HuH-7 (cell line): ENCODE measurements around the gene RGS13.

Experiments
- DNase-seq: peaks from one replicate; pipeline ENCODE4 v3.0.0; 2011; ENCODE audit warnings: low spot score

Gene RGS13

DNA sequence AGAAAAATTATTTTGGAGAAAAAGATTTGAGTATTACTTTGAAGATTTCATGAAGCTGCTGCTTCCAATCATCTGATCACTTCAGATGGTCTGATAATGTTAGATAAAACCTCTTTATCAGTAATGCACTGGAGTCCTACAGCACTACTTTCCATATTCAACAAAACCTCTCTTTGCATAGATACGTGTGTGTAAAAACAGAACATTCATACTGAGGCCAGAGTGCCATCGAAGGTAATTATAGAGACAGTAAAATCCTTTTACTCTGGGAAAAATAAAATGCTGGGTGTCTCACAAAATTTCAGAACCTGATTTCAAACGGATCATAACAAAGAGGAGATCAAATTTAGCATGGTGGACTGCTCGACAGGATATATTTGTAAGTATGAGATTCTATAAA is at the start of gene RGS13:
Gene RGS13, plus strand, starts transcription at position 209 of the 400 bp plus-strand sequence. CDS start 8,188 bp downstream, outside the sequence.
- DNase-seq: no peak

DNA sequence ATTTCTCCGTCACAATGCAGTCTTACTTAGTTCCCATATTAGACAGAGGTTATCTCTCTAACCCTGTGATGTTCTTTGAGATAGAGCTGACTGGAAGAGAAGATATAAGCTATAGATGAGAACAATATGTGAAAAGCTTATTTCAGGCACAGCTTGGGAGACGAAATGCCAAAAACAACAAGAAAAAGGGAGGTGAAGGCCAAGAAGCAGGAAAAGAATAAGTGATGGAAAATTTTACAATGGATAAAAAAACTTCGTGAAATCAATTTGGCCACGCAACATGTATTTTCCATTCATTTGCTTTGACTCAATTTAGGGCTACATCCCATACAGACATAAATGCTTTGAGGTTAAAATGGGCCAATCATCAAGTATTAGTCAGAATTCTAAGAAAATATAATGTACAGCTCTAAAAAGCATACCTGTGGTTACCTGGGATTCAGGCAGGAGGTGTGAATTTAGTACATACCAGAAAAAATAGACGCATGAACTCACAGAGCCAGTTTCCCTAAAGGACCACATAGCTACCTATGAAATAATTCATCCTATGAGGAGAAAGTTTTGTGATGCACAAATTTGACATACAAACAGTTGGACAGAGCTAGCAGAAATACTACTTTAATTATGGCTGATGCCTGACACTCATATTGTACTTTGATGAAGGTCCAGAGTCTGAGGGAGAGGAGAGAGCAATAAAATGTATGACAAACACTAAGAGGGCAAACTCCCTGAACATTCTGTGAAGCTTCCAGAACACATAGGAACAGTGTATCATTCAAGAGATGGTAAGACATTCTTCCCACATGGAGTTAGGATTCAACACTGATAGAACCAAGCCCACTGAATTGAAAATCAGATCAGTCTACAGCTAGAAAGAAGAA is 48.3 kb upstream of the RGS13 start:
- DNase-seq: no peak

- DNase-seq: no peak
These were observed 47.4 kb upstream of the RGS13 start for GRCh38 chr1:192588546-192588945.

- DNase-seq: no peak
These were observed 46.1 kb upstream of the RGS13 start for GRCh38 chr1:192589813-192590212.

DNA sequence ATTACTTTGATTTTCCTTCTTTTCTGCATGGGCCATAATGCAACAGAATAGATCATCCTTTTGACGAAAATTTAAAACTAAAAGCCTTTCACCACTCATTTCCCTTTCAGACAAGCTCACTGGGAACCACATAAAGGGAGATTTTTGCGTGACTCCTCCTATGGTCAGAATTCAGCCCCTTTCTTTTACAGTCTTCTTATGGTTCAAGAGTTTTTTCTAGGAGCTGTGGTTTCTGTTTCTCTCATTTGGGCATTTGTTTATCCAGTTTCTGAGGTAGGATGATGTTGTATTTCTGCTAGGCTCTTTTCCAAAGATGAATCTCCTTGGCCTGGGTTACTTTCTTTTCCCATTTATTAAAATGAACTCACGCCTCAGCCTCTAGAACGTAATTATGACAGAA is 43.4 kb upstream of the RGS13 start:
- no peak for DNase-seq

- DNase-seq: no peak
These were observed 42.8 kb upstream of the RGS13 start for GRCh38 chr1:192592981-192593708.

GRCh38 chr1:192595299-192595698 is 40.6 kb upstream of the RGS13 start:
- no peak for DNase-seq

DNA sequence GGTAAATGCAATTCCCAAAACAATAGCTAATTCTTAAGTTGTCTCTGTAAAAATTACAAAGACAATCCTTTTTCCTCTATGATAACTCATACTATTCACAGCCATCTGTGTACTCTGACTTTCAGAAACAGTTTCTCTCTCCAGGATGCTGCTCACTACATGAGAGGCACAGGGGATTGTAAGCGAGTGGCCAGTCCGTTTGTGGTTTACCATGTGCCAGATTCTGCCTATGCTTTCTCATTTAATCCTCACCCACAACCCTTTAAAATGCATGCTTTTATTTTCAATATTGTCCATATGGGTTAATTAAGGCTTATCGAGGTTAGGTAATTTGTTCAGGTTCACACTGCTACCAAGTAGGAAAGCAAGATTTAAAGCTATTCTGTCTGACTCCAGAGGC is 37.4 kb upstream of the RGS13 start:
- no peak for DNase-seq

GRCh38 chr1:192600275-192600674 is 35.7 kb upstream of the RGS13 start:
- DNase-seq: no peak

DNA sequence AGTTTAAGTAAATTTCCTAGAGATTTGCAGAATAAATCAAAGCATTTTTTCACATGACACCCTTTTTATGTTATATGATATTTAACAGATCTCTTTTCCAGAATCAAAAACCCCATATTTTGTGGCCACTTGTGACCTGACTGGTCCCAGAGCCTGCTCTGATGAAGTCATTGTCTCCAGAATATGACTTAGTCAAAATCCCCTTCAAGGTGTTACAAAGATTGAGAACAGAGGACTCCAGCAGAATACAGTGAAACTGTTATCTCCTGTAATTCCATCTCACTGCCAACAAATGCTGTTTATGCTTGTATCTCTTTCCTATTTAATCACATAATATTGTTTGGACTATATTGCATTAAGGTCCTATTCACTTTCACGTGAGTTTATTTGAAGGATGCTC is 34.8 kb upstream of the RGS13 start:
- no peak for DNase-seq

DNA sequence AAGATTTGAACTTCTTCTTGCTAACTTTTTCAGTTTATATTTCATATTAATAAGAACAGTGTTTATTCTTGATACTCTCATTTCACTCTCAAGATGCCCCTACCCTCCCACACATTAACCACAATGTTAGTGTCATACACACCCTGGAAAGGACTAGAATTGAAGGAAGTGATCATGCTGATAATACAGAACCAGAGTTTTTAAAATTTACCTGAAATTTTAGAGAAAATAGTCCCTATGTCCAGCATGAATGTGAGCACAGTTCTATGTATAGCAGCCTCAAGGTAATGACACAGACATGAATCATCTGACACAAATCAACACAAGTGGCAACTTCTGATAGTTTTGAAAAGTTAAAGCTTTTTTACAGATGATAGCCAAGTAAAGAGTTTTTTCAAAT is 34.4 kb upstream of the RGS13 start:
- no peak for DNase-seq

DNA sequence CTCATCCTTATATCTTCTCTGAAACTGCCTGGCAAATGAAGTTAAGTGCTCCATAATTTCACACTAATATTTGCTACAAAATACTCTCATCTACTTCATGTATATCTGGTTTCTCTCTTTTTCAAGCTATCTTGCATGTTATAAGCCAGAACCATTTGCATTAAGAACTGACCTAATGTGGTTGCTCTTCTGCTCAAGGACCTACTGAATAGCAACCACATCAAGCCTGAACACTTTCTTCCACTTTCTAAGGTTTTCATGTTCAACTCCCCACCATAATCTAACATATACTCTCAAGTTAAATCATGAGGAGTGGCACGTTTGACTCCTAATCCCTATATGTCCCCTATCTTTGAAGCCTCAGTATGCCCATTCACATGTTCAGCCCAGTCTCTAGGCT is 33.2 kb upstream of the RGS13 start:
- no peak for DNase-seq

GRCh38 chr1:192603218-192603787 is 32.6 kb upstream of the RGS13 start:
- DNase-seq: no peak

DNA sequence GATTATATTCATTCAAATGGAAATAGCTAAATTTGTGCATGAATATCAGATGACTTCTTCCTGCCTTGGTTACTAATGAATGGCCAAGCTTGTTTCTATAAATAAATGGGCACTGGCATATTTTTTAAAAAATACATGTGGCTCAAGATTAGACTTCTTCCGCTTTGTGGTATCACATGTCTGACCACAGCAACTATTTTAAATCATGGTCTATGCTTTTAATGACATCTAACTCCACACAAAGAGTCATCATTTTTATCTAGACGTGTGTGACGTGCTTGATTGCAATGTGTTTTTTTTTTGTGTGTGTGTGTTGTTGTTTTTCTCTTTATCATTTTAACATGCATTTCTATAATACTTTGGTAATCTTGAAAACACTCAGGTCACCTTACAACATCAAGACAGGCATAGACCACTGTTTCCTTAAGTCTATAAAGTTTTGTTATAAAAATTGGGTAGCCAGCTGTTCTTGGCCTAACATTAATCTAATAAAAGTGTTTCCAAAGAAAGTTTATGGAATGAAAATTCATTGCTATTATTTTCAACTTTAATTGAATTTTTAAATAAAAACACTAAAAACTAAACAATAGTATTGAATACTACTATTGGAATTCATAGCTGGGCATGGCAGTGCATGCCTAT is 30.8 kb upstream of the RGS13 start:
- DNase-seq: no peak

DNA sequence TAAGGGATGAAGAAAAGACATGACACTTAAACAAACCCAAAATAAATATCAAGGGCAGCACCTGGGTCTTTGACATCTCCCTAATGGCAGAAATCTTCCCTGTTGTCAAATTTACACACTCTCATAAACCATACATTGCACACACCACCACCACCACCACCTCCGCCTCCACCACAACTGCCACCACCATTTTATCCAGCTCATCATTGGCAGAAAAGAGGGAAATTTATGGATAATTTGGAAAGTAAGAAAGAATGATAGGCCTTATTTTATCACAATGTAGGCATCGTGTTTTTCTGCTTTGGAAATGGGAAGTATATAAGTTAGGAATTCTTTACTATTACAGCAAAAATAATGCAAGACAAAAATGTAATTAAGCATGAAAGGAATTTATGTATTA is 27.3 kb upstream of the RGS13 start:
- no peak for DNase-seq

DNA sequence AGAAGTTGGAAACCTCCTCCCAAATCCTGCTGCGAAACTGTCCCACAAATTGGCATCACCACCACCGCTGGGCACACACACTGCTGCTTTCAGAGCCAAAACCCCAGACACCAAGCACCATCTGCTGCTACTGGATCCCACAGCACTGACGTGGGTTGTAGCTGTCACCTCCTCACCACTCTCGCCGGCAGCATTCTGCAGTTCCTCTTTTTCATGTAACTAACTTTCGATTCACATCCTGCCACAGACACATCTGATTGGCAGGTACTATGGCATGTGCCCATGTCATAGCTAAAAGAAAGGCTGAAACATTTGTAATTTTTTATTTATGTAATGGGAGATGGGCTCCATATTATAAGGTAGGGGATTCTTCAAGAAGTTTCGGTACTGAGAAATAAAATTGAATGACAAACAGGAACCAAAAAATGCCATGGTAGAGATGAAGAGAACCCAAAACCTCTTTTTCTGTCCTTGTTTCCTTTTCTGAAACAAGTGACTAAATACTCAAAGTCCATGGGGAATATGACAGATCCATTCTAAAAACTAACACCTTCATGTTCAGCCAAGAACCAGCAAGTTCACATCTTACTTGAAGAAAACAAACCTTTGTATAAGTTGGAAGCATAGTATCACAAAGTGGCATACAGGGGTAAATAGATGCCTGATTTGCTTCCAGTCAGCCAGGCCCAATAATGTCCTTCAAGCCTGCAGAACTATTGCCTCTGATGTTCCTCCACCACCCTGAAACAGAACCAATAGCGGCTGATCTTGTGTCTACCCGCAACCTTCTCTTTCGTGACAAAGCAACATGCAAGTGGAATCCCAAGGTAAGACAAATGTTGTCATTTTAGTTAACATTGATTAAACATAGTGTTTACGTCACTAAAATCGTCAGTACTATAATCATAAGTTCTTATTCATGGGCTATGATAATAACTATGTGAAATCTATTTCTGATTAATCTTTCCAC is 26.6 kb upstream of the RGS13 start:
- no peak for DNase-seq

GRCh38 chr1:192610112-192610889 is 25.6 kb upstream of the RGS13 start:
- DNase-seq: no peak

DNA sequence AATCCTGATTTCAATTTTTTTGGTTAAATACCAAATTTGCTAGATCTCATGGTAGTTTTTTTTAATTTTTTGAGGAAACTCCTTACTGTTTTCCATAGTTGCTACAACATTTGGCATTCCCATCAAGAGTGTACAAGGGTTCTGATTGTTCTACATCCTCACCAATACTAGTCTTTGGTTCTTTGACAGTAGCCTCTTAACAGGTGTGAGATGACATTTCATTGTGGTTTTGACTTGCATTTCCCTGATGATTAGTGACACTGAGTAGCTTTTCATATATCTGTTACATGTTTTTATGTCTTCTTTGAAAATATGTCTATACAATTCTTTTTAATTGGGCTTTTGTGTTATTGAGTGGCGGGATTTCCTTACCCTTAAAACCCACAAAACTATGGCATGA is 20.9 kb upstream of the RGS13 start:
- no peak for DNase-seq

GRCh38 chr1:192620071-192620635 is 15.8 kb upstream of the RGS13 start:
- no peak for DNase-seq
